Endometrium (tissue), 2 donors: Measurements from ENCODE around the gene EYS.

ENCODE experiments used
- FAIRE-seq: peaks from 2 replicates; lab custom pipeline; 2012; peaks lifted over from hg19 to GRCh38; lab: Jason Lieb, UNC
- donor health status: control.
- donor health status: control.

EYS gene

DNA sequence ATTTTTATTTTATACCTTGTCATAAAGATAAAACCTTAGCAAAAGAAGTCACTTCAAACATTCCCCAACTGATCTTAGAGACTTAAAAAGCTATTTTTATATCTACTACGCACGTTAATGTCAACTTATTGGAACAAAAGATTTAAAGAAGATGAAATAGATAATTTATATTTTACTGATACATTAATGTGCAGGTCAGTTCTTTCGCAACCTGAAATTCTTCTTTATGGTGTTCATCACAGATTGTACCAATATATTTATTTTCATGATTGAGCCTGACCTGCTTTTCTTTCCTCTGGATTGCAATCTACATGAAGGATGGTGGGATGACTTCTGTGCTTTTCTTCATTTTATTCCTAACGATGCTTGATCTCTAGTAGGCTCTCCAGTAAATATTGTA lies 1475.1 kb downstream of the EYS start:
- no peak for FAIRE-seq

DNA sequence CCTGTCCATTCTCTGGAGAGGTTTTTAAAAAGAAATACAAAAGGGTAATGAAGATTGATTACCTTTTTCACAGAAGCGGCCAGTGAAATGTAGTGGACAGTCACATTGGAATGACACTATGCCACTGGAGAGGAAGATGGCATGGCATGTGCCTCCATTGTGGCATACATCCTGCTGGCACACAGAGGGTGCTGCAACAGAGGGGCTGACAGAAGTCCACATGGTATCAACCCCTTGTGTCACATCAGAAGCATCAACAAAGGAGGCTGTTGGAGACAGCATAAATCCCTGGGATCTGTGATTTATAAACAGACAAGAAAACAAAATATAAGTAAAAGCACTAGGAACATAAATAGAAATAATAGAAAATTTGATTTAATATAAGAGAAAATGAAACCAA lies 1476.5 kb downstream of the EYS start:
- FAIRE-seq = no peak

DNA sequence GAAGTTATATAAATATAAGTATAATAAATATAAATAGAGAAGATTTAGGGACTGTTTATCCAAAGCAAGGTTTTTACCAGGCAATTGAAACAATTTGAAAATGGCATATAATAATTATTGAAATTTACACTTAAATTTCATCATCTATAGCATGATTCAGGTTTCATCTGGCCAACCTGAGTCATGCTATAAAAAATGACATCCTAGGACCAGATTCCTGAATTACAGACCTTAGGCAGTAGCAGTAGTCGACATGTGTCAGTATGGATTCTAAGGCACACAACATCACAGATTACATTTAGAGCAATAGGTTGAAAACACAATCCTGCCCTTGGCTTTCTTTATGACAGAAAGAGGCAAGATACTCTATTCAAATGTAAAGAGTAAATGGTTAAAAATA lies 1479.2 kb downstream of the EYS start:
- no peak for FAIRE-seq

DNA sequence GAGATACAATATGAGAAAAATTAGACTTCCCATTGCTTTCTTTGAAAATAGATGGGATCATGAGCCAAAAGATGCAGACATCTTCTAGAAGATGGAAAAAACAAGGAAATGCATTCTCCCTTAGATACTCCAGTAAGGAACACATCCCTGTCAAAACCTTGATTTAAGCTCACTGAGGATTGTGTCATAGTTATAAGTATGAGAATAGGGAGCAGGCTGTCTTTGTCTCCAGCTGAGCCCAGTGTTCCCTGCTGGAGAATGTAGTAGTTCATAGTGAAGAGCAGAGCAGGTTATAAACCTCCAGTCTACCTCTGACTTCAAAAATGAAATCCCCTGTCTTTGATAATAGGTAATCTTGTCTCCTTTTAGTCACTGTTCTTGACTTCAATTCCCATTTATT lies 1481.5 kb downstream of the EYS start:
- FAIRE-seq = no peak

DNA sequence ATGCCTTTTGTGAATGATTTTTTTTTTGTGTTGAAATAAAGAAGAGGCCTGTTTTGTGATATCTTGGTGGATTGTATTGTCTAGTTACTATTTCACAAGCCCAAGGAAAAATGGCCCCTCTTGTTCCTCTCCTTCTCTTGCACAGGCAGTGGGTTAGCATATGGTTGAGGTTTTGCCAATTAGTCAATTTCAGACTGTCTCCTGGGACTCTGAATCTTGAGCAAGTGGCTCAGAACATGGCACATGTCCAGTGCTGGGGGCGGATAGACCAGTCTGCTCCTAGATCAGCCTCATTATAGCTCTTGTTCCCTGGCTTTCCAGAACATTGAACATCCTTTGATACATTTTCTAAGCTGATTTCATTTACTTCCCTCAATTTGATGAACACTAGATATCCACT lies 1482.2 kb downstream of the EYS start:
- no peak for FAIRE-seq

DNA sequence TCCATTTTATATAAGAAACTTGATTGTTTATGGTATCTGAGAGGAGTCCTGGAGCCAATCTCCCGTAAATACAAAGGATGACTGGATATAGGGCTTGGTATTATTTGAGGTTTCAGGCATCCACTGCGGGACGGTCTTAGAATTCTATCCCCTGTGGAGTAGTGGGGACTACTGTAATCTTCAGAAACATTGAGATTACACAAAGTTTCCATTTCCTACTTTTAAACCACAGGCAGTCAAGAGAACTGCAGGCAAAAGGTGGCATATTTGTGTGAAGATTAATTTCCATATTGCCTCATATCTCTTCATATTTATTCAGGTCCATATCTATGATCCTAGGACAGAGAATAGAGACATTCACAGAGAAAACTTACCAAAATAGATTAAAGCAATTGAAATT lies 1485.2 kb downstream of the EYS start:
- FAIRE-seq = no peak

DNA sequence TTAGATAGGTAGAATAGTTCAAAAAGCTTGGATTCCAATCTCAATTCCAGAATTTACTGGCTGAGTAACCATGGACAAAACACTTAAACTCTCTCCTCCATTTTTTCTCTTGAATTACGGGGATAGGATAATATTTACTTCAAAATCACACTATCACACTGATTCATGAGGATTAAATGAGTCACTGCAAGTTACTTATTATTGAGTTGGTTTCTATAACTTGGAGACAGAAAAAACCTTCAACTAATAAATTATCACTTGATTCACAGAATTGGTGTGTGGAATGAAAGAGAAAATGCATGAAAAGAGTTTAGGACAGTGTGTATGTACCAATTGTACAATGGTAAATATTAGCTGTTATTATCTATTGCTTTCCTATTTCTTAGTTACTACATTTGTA lies 1486.2 kb downstream of the EYS start:
- FAIRE-seq = no peak

DNA sequence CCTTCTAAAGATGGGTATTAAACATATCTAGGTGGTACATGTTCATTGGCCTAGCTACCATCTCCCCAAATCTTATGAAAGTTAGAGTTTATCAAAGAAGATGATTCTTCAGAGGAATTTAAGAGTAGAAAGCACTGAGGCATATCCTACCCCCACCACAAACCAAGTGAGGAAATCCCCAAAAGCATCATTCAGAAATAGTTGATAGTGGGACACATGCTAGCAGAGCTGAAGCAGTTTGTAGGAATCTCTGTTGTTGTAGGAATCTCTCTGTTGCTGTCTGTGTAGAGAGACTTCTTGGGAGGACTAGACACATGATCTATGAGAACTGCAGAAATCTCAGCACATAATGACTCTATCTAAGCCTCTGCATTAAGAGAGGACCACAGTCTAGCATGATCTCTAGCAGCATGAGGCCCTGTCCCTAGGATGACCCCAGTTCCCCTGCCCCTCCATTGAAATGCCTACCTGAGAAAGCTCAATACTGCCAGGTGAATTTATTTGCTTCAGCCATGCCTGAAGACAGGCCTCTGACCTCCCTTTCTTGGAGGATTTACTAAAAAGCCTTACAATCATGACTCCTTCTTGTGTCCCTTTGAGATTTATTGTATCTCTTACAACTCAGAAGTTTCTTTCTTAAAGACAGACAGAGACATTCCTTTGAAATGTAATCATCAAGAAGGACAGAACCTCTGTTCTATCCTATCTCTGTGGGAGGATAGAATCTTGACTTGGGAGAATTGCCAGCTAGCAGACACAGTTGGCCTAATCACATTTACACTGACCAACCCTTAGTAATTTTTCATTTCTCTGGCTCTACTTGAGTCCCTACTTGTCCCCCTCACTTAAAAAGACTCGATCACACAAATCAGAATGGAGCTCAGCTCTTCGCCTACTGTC lies 1489.1 kb downstream of the EYS start:
- no peak for FAIRE-seq

DNA sequence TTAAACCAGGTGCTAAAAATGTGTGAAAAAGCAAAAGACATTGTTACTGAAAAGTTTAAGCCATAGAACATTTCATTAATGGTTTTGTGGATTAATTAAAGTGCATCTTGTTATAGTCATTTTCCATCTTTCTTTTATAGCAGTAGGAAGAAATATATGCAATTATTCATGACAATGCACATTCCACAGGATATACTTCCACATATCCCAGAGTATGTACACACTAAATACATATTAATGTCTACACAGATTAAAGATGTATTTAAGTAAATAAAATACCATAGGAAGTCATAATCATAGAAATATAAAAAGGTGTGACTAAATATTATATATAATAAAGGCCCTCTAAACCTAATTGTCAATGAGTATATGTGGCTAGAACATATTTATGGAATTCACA lies 1492.7 kb downstream of the EYS start:
- no peak for FAIRE-seq

DNA sequence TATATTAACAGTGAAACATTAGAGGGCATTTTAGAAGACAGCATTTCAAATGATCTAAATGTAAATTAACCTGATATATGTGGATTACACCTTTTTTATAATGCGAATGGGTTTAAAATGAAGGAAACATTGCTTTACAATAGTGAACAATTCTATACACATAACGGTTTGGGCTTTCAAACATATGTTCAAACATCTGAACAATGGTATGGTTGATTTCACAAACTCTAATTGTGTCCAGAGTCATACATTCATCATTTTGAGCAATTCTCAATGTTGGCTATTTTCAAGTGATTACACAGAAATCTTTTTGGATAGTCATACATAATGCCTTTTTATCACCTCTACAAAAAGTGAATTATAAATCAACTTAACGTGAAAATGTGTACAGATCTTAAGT lies 1493.3 kb downstream of the EYS start:
- no peak for FAIRE-seq

DNA sequence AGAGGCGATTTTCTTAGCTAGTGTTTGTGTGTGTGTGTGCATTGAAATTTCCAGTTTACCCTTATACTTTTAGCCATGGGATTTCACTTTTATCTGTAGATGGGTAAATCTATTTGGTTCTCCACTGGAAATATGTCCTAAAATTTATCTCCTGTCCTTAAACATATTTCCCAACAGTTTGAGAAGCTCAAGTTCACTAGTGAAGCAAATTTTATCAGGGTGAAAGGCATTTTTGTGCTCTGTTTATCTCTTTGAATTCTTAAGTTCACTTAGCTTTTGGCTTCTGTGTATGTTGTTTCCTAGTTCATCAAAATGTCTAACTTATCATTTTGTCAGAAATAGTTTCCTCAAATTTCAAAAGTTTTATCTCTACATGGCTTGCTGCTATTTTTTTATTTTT lies 1509.8 kb downstream of the EYS start:
- FAIRE-seq = no peak

DNA sequence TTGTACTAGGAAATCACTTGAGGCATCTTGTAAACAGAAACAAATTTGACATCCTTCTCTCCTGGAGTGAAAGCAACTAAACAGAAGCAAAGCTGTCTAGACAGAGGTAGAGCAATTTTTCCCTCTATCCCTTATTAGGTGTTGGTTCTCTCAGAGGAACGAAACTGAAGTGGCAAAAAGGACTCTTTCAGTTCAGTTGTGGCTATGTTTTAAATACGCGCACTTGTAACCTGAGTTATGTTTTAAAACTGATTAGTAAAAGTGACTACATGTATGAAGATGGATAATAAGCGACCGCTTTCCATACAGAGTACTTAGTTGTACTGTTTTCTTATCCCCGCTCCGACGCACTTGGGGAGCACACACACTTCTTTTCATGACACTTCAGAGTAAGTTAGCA lies 1520.4 kb downstream of the EYS start:
- no peak for FAIRE-seq

DNA sequence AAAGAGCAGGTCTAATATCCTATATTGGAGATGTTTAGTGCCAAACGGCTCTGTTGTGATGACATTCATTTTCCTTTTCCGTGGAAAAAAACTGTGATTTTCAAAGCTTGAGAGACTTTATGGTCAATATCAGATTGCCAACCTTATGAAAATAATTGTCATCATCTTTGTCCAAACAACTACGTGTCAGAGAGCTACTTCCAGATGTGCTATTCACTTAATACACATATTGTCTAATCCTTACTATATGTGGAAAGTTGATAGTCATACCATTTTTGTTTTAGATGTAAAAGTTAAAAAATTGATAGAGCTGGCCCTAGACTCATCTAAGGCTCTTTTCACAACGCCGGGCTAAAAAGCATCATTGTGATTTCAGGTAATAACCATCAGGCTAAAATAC lies 1521.4 kb downstream of the EYS start:
- no peak for FAIRE-seq

DNA sequence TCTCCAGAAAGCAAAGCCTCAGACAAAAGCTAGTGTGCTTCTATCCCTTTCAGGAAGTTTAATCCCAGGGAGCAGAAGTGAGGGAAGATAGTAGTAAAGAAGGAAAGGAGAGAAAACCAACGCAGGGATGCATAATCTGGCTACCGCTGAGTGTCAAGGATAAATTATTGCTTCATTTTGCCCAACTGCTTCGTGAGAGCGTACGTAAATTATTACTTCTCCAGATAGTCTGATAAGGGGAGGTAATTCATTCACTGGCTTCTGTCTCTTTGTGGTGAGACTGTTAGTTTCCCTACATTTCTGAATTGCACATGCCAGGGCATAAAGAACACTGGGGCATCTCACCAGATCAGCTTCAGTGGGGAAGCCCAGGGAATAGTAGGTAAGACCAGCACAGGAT lies 1531.7 kb downstream of the EYS start:
- FAIRE-seq = no peak

DNA sequence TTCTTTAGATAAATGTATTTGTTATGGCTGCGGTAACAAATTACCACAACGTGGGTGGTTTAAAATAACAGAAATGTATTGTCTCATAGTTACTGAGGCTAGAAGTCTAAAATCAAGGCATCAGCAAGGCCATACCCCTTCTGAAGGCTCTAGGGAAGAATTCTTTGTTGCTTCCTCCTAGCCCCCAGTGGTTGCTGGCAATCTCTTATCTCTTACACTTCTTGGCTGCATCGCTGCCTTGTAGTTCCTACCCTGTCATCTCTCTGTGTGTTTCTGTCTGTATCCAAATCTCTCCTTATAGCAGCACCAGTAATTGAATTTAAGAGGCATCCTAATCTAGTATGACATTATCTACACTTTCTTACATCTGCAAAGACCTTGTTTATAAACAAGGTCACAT lies 1536.7 kb downstream of the EYS start:
- FAIRE-seq = no peak

DNA sequence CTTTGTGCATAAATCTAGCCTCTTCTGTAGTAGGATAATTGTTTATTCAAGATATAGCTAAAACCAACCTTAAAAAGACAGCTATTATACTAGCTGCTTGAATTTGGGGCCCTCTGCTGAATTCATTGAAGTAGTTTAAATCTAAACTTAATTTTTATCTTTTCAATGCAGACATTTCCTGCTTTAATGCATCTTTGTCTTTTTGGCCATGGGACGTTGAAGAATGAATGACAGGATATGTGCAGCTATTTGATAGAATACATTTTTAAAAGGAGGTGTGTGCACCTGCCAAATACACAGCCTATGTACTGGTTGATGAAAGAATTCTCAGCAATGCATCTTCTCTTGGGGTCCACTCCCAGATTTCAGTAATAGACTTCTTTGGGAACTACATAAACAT lies 1546.5 kb downstream of the EYS start:
- FAIRE-seq = no peak

DNA sequence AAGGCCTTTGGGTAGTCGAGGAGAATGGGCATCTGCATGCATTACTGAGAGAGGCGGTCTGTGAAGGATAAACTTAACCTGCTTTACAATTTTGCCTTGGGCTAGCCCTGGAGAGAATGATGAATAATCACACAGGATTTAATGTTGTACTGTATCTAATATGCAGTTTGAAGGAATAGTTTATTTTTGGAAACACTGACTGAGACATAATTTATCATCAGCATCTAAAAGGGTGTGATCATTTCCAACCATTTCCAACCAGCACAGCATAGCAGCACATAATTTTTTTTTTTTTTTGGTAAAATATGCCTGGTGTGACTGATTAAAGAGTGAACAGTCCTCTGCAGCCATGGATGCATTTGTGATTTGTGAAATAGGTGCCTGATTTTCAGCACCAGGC lies 1552.0 kb downstream of the EYS start:
- FAIRE-seq = no peak

DNA sequence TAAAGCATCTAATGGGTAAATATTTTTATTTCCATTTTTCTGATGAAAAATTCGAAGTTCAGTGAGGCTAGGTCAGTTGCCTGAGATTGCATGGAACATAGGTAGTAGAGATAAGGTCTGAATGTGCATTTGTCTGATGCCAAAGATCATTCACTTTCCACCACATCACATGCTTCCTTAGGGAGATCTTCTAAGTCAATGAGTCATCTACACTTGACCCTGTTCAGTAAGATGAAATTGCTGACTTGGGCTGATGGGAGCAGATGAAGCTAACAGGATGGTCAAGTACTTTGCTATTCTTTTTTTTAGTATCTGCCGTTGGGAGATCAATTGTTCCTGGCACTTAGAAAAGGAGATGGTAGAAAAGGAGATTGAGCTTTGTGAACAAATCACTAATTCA lies 1560.2 kb downstream of the EYS start:
- no peak for FAIRE-seq

DNA sequence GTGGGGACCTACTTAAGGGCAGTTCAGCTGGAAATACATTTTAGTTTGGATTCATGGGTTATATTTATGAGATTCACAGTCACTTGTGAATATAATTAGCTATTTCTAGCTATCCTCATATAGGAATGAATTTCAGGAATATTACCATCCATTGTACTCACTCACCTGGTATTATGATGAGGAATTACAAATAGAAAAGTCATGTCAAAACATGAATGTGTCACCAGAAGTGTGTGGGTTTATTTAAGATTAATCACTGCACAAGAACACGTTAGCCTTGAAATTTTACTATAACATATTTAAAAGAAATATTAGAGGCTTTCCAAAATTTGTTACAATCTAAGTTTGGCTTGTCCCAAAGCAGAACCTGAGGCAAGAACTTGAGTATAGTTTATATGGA lies 1560.9 kb downstream of the EYS start:
- no peak for FAIRE-seq

DNA sequence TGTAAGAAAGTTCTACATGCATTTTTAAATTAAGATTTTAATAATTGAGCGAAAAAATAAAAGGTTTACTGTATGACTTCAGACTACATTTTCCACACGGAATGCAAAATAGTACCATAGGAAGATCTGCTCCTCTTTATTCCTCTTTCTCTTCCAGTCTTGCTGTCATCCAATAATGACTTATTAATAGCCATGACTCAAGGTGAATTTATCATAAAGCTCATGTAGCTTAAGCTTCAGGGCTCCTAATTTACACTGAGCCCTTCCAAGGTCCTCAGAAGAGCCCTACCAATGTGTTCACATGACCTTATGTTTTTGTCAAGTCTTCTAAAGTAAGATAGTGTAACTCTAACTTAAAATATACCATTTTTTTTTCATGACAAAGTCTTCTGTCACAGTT lies 1561.4 kb downstream of the EYS start:
- FAIRE-seq = no peak

DNA sequence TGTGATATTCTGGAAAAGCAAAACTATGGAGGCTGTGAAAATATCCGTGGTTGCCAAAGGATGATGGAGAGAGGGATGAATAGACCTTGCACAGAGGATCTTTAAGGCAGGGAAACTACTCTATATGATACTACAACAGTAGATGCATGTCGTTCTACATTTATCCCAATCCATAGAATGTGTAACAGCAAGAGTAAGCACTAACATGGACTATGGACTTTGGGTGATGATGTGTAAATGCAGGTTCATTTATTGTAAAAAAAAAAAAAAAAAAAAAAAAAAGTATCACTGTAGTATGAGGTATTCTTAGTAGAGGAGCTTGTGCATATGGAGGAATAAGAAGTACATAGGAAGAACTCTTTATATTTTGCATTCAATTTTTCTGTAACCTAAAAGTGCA lies 1563.9 kb downstream of the EYS start:
- no peak for FAIRE-seq

DNA sequence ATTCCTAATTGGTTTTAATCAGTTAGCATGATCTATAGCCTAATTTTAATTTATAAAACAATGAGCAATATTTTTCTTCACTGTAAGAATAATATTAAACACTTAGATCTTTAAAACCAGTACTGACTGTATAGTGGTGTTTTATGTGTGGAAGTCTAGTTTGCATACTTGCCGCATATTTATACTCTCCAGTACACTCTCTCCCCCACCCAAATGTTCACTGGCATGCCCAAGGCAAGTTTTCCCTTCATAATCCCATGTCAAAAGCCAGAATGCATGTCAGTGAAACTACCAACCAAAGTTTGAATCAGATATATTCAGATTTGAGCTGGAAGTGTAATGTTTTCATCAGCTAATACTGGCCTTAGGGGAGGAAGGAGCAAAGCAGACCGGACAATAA lies 1565.3 kb downstream of the EYS start:
- FAIRE-seq = no peak

DNA sequence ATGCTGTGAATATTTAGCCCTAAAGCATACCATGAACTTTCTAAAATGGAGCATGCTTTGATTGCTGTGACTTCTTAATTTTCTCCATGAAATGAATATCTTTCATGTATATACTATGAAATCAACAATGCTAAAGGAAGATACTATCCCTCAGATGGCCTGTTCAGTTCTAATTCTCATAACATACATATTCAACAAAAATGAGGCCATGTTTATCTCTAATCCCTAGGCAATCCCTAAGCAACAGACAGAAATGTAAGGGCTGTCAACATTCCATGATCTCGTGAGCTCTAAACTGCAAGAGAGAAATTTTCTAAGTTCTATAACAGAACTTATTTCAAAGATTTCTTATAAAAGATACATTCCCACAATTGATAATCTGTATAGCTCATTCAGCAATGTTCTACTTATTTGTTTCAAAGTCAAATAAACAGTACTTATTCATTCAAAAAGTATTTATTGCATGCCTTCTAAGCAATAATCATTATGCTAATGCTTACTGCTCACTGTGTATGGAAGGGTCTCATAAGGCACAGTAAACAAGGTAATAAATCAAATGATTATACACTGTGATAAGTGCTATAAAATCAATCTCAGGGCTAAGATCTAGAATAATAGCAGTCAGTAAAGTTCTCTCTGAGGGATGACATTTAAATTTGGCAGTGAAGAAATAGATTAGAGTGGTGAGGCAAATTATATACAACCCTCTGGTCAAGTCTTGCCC lies 1578.6 kb downstream of the EYS start:
- no peak for FAIRE-seq
